AG04450 (cell line): Measurements from ENCODE around the gene CCM2. TPM values are rescaled to one million over a fixed set of nuclear protein-coding genes. Genes with fewer than 3 reads are reported as not detected.

ENCODE experiments used
- CTCF ChIA-PET: fragments of 300-600, 350-600 bp; formaldehyde crosslinking; extraction: SDS; loops from one replicate; lab custom pipeline; 2022; ENCODE audit warnings: antibody characterized with exemption, inconsistent platforms; lab: Charles Lee
- POLR2A ChIA-PET: fragments of 350-600 bp; formaldehyde crosslinking; extraction: SDS; loops from one replicate; lab custom pipeline; 2021; ENCODE audit warnings: antibody characterized with exemption, inconsistent platforms; lab: Yijun Ruan, JAX
- DNase-seq: peaks from one replicate; pipeline ENCODE4 v3.0.0-alpha.2; 2011; ENCODE audit warnings: low read depth, low spot score
- H3K27ac ChIP-seq: one replicate; pipeline ENCODE4 v1.5.1; 2012; ENCODE audit warnings: low read depth, low read length, control low read depth
- H3K27me3 ChIP-seq: one replicate; pipeline ENCODE4 v1.6.0; 2012; ENCODE audit warnings: low read length; ENCODE audit not compliant: control insufficient read depth, insufficient read depth
- H3K4me3 ChIP-seq: 2 replicates; pipeline ENCODE4 v1.5.1; 2011; ENCODE audit warnings: mild to moderate bottlenecking, low read depth, low read length, control low read depth
- H3K9me3 ChIP-seq: 2 replicates; pipeline ENCODE4 v1.5.1; 2012; ENCODE audit warnings: low read length; ENCODE audit not compliant: control insufficient read depth, insufficient read depth
- polyA plus RNA-seq: library from polyadenylated mRNA; depleted of rRNA; stranded (reverse); fragments of >200 nt; gene quantifications from 2 replicates; pipeline ENCODE4 v1.2.3, GENCODE V29; 2011
- TF ChIP-seq, protein P1 (sequence below): IDR thresholded peaks from 2 replicates; pipeline ENCODE4 v1.5.1; 2011; ENCODE audit warnings: low read depth, low read length, control low read depth, inconsistent platforms

Gene CCM2
- polyA plus RNA-seq, 1 experiment: 24.7 TPM

DNA sequence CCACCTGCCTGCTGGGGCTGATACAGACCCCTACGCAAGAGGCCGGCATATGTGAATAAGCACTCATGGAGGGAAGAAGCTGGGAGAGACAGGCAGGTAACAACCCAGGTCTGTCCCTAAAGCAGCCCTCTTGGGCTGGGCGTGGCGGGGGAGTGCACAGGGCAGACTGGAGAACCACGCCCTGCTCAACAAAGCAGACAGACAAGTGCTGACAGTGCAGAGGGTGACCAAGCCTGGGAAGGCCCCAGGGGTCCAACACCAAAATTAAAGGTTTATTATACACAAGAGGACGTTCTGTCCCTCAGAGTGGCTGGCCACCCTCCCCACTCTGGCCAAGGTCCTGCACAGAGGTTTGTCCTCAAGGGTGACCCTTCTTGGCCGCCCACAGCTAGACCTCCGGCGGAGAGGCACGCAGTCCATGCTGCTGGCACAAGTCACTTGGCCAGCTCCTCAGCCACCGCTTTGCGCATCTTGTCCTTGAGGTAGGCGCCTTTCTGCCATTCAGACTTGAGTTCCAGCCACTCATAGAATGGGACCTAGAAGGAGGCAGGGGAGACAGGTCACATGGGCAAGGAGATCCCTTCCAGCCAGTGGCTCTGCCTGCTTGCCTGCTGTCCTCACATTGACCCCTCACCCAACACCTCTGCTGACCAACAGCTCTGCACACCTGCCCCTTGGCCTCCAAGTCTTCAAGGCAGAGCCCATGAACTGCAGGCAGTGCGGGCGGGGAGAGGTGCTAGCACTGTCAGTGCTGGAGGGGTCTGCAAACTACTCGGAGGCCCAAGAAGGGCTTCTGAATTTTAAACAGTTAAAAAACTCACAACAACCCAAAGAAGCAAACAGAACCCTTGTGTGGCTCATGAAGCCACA is 100.1 kb downstream of the CCM2 start:
- TF ChIP-seq, protein P1, sequence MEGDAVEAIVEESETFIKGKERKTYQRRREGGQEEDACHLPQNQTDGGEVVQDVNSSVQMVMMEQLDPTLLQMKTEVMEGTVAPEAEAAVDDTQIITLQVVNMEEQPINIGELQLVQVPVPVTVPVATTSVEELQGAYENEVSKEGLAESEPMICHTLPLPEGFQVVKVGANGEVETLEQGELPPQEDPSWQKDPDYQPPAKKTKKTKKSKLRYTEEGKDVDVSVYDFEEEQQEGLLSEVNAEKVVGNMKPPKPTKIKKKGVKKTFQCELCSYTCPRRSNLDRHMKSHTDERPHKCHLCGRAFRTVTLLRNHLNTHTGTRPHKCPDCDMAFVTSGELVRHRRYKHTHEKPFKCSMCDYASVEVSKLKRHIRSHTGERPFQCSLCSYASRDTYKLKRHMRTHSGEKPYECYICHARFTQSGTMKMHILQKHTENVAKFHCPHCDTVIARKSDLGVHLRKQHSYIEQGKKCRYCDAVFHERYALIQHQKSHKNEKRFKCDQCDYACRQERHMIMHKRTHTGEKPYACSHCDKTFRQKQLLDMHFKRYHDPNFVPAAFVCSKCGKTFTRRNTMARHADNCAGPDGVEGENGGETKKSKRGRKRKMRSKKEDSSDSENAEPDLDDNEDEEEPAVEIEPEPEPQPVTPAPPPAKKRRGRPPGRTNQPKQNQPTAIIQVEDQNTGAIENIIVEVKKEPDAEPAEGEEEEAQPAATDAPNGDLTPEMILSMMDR: no peak
- ChIA-PET POLR2A (no interaction called here), CTCF (no interaction called here)
- Histone ChIP-seq H3K27me3 (no peaks in the 10 kb centered on the region), H3K4me3 (no peak overlapping the region), H3K27ac (no peak overlapping the region), H3K9me3 (no peaks in the 10 kb centered on the region)
- no peak for DNase-seq

DNA sequence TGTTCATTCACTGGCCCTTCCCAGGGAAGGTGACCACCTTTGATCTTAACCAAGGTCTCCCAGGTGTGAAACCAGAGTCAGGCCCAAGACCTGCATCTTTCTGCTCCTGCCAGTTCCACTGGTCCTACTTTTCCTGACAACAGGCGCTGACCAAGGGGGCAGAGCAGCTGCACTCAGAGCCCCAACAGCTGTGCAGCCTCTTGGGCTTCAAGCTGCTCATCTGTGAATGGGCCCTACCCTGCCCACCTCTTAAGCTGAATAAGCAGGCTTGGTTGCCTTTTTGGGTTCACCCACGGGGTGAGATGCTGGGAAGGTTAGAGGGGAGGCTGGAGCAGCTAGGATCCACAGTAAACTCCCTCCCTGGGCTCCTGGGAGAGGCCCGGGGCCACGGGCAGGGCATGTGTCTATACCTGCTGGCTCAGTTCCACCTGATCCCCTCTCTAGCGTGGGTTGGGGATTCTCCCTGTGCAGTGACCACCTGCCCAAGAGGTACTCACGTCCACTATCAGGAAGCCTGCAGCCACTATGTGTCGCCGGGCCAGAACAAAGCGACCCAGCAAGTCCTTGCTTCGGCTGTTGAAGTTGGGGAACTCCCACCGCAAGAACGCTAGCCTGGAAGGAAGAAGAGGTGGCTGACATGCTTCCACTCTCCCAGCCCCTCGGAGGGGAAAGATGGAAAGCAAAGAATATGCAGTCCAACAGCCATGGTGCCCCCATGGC is 100.9 kb downstream of the CCM2 start:
- H3K9me3 ChIP-seq: no peaks in the 10 kb centered on the region
- ChIA-PET POLR2A (no interaction called here), CTCF (no interaction called here)
- H3K27me3 ChIP-seq: no peaks in the 10 kb centered on the region
- H3K27ac ChIP-seq: no peak overlapping the region
- DNase-seq: no peak
- no peak overlapping the region for H3K4me3 ChIP-seq
- TF ChIP-seq, protein P1: no peak

DNA sequence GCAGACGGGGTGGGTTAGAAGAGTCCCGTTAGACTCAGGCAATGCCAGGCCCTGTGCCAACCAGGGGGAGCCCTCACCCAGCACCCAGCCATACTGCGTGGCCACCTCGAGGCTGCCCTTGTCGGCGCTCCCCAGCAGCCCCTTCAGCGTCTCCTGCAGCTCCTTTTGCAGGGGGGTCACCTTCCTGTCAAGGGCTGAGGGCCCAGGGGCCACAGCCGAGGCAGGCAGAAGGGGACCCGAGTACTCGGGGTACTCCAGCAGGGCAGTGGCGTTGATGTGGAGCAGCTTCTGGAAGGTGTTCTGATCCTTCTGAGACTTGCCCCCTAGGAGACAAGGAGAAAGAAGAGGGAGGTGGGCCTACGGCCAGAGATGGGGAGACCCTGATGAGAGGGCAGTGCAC is 101.7 kb downstream of the CCM2 start:
- POLR2A ChIA-PET: no interaction called here
- Histone ChIP-seq H3K4me3 (no peak overlapping the region), H3K9me3 (no peaks in the 10 kb centered on the region), H3K27me3 (no peaks in the 10 kb centered on the region), H3K27ac (no peak overlapping the region)
- TF ChIP-seq, protein P1: no peak
- CTCF ChIA-PET: no interaction called here
- no peak for DNase-seq

DNA sequence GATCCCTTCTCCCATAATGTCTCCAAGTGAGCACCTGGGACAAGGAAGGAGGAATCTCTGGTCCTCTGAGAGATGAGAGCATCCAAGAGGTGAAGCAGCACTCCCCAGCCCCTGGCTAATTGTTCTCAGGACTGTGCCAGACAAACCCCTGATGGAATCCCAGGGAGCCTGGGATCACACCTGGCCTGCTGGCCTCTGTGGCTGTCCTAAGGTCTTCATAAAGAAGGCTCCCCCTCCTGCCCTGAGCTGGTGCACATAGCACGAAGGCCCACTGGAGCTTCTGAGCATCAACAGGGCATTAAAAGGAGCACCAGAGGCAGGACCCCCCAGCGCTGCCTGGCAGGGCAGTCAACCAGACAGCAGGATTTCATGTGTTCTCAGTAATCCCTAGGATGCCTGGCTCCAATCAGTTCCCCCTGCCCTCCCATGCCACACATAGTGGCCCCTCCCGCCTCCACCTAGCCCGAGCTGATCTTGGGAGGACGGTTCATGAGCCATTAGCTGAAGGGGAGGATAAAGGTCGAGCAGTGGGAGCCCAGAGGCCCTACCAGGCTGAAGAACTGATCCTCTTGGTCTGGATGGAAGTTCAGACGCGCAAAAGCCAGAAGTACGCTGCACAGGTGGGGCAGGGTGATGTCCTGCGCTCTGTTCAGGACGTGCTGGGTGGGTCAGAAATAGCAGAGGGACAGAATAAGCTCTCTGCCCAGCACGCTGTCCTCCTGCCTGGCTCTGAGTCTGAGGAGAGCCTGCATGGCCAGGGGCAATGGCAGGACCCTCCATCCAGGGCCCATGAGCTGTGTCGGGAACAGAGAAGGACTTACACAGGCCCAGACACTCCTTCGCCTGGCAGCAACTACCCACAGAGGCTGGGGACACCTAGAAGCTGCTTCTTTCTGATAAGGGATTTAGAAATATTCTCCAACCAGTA is 103.0 kb downstream of the CCM2 start:
- Histone ChIP-seq H3K4me3 (no peak overlapping the region), H3K9me3 (no peaks in the 10 kb centered on the region), H3K27me3 (no peaks in the 10 kb centered on the region), H3K27ac (no peak overlapping the region)
- ChIA-PET CTCF (no interaction called here), POLR2A (no interaction called here)
- DNase-seq: no peak
- TF ChIP-seq, protein P1: no peak
